NCI-H2196 (cell line): ENCODE results near the gene OR13C5.
"Not testable (repeated sequence)": the region's sequence is repeated elsewhere in the genome, so short reads cannot be mapped to it uniquely, and the experiment has no call there.

Source experiments
- DNase-seq: peaks from one replicate; lab custom pipeline; 2025; ENCODE audit not compliant: unreplicated experiment; lab: John Stamatoyannopoulos, UW

Gene OR13C5, protein sequence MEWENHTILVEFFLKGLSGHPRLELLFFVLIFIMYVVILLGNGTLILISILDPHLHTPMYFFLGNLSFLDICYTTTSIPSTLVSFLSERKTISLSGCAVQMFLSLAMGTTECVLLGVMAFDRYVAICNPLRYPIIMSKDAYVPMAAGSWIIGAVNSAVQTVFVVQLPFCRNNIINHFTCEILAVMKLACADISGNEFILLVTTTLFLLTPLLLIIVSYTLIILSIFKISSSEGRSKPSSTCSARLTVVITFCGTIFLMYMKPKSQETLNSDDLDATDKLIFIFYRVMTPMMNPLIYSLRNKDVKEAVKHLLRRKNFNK

DNA sequence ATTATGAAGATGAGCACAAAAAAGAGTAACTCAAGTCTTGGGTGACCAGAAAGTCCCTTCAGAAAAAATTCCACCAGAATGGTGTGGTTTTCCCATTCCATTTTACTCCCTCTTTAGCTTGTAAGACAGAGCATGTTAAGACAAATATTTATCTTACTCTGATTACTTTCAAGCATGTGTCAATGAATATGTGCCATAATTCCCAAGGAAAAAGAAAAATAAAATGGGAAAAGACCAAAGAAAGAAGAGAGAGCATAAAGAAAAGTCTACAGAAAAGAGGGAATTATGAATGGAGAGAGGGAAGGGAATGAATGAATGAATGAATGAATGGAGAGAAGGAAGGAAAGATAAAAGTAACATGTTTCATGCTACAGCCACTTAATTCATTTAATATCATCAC, at the start of gene OR13C5:
Gene OR13C5, minus strand, starts transcription at position 101 of the 400 bp plus-strand sequence. Its CDS starts 0 bp downstream, at position 101.
- DNase-seq, result not testable (repeated sequence)

DNA sequence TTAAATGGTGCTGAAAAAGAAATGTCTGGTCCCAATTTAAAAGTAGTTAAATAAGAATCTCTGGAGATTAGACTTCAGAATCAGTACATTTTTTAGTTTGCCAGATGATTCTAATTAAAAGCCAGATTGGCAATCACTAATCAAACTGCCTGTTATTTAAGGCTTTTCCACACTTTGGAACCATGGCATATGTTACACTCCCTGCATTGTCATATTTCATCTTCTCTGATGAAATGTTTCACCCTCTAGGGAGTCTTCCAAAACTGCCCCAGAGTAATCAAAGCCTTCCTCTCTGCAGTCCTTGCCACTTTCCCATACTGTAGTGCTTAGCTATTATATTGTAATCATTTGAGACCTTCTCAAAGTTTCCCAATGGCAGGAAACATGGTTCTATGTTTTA, 36.2 kb upstream of the OR13C5 start:
- DNase-seq, result no peak

DNA sequence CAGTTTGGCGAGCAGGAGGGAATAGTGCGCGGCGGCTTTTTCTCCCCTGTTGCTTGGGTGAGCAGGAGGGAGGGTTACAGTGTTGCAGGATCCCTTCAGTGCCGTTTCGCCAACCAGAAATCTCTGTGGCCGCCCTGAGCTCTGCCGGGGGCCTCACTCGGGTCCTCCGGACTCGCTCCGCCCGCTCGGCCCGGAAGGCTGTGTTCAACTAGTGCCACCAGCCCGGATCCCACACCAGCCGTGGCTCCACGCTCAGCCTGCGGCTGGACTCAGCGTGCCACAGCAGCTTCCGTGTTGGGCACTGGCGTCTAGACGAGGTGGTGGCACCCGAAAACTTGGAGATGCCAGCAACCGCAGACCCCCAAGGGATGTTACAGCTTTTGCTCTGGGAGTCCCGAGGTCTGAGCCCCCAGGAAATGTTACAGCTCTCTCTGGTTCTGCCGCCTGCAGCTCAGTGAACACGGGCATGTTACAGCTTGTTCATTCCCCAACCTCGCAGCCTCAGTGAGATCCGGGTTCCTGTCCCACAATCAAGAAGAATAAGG, 34.8 kb upstream of the OR13C5 start:
- DNase-seq, result no peak

DNA sequence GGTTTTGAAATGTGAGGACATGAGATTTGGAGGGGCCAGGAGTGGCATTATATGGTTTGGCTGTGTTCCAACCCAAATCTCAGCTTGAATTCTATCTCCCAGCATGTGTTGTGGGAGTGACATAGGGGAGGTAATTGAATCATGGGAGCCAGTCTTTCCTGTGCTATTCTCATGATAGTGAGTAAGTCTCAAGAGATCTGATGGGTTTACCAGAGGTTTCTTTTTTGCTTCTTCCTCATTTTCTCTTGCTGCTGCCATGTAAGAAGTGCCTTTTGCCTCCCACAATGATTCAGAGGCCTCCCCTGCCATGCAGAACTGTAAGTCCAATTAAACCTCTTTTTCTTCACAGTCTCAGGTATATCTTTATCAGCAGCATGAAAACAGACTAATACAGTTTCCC, 26.8 kb upstream of the OR13C5 start:
- not testable (repeated sequence) for DNase-seq

DNA sequence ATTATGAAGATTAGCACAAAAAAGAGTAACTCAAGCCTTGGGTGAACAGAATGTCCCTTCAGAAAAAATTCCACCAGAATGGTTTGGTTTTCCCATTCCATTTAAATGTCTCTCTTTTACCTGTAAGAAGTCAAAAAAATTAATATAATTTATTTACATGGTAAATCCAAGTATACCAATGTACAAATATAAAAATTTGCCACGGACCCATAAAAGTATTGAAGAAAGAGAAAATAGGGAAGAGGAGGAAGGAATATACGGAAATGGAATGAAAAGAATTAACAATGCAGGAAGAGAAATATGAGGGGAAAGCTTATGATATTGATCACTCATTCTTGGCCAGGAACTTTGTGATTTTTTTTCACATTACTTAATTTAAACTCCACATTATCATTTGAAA, 18.9 kb upstream of the OR13C5 start, which contains the start of gene OR13C9:
Gene OR13C9, minus strand, starts transcription at position 101 of the 400 bp plus-strand sequence. Its CDS starts 0 bp downstream, at position 101.
- DNase-seq, result no peak

DNA sequence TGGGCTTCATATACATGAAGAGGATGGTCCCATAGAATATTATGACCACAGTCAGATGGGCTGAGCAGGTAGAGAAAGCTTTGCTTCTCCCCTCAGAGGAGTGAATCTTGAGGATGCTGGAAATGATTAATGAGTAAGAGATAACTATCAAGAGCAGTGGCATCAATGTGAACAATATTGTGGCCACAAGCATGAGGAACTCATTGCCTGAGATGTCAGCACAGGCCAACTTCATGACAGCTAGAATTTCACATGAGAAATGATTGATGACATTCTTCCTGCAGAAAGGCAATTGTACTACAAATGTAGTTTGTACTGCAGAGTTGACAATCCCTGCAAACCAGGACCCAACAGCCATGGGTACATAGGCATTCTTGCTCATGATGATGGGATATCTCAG, 18.2 kb upstream of the OR13C5 start:
- DNase-seq, result no peak

DNA sequence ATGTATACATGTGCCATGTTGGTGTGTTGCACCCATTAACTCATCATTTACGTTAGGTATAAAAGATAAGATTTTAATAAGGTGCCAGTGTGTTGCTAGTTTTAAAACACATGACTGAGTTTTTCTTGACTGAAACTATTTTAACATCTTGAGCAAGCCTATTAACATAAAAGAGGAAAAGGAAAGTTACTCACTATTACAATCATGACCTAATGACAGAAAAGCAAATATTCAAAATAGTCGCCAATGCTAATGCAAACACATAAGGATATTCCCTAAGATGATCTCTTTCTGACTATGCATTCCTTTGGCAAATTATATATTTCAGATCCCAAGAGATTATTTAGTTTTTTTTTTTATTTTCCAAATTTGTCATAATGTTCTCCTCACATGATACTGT, 12.0 kb upstream of the OR13C5 start:
- no peak for DNase-seq

DNA sequence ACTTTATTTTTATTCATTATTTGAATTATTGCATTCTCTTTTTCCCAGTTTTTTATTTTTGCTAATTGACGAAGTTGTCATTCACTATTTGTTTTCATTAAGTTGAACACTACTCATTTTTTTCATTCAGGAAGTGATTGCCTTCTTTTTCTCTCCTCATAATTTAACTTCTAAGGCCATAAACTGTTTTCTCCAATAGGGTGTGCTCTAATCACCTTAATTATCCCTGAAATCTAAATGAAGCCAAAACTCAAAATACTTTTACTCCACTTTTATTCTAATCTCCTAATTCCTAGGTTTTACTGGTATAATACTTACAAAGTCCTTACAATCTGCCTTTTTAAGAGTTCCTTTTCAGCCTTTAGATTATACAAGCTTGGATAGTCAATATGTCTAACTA, 9.1 kb upstream of the OR13C5 start:
- no peak for DNase-seq

DNA sequence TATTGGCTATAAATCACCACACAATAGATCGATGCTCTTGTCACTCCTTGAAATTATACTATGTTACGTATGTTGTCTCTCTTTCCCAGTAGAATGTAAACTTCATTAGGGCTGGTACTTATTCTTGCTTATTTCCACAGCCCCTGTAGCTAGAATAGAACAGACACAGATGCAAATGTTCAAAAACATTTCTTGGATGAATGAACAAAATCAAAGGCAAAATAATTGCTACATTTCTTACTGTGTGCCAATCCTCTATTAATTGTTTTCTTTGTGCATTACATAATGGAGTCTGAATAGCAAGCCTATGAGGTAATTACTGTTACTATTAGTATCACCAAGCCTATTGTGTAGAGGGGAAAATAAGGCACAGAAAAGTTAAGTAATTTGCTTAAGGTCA, 6.9 kb upstream of the OR13C5 start:
- DNase-seq, result no peak

DNA sequence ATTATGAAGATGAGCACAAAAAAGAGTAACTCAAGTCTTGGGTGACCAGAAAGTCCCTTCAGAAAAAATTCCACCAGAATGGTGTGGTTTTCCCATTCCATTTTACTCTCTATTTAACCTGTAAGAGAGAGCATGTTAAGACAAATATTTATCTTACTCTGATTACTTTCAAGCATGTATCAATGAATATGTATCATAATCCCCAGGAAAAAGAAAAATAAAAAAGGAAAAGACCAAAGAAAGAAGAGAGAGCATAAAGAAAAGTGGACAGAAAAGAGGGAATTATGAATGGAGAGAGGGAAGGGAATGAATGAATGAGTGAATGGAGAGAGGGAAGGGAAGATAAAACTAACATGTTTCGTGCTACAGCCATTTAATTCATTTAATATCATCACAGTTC, 6.3 kb upstream of the OR13C5 start, which contains the start of gene OR13C2:
Gene OR13C2, minus strand, starts transcription at position 101 of the 400 bp plus-strand sequence. Its CDS starts 0 bp downstream, at position 101.
- not testable (repeated sequence) for DNase-seq

DNA sequence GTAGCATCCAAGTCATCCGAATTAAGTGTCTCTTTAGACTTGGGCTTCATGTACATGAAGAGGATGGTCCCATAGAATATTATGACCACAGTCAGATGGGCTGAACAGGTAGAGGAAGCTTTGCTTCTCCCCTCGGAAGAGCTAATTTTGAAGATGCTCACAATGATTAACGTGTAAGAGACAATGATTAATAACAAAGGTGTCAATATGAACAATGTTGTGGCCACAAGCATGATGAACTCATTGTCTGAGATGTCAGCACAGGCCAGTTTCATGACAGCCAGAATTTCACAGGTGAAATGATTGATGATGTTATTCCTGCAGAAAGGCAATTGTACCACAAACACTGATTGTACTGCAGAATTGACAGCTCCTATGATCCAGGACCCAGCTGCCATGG, 5.6 kb upstream of the OR13C5 start:
- no peak for DNase-seq

DNA sequence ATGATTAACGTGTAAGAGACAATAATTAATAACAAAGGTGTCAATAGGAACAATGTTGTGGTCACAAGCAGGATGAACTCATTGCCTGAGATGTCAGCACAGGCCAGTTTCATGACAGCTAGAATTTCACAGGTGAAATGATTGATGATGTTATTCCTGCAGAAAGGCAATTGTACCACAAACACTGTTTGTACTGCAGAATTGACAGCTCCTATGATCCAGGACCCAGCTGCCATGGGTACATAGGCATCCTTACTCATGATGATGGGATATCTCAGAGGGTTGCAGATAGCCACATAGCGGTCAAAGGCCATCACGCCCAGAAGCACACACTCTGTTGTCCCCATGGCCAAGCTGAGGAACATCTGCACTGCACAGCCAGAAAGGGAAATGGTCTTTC, 464 bp downstream of the OR13C5 start:
- DNase-seq, result not testable (repeated sequence)

DNA sequence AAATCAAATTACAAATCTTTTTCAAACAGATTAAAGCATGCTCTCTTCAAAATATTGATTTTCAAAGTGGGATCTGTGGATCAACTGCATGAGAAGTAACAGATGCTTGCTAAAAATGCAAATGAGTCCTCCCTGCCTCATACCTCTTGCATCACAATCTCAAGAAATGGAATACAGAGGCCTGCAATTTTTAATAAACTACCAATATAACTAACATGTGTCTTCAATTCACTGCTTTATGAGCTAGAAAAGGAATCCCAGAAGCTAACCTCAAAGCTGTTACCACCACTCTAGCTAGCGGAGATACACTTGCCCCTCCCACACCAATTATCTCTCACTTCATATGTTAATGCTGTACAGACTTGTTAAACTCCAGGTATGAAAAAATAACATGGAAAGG, 9.6 kb downstream of the OR13C5 start:
- no peak for DNase-seq

DNA sequence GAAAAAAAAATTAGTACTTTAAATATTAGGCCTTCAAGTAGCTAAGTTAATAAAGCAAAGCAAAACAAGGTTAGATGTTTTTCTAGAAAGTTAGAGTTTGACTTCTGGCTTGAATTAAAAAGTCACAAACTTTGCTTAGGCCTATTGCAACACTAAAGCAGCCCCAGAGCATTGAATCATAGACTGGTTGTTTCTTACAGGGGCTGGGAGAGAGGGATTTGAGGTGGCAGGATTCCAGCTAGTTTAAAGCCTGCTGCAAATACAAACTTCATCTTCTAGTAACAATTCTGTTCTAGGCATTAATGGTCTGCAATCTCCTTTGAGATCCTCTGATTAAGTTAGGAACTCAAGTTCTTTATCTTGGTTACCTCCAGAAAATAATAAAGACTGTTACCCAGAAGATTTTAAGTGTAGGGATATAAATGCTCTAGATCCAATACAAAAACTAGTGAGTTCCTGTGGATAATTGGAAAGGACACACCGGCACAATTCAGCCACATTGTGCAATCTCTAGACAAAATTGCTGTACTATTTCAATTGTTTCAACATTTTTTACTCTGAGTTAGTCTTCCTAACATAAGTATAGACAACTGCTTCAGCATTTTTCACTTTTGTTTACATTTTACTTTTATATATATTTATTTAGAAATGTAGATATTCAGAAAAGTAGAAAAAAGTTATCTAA, 12.6 kb downstream of the OR13C5 start:
- no peak for DNase-seq

DNA sequence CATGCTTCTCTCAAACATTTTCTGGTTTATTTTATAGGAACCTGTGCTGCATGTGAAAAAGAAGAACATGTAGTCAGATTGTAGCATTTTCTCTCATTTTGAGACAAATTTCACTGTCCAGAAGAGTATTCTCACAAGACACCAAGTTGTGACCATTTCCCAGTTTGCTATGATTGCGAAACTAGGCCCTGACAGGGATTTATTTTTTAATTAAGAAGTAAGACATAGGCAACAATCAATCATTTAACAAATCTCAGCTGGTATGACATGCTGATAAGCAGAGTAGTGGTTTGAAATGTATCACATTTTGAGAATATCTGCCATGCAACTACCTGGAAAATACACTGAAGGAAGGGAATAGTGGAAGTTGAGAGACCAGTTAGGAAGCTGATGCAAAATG, 18.7 kb downstream of the OR13C5 start:
- no peak for DNase-seq

DNA sequence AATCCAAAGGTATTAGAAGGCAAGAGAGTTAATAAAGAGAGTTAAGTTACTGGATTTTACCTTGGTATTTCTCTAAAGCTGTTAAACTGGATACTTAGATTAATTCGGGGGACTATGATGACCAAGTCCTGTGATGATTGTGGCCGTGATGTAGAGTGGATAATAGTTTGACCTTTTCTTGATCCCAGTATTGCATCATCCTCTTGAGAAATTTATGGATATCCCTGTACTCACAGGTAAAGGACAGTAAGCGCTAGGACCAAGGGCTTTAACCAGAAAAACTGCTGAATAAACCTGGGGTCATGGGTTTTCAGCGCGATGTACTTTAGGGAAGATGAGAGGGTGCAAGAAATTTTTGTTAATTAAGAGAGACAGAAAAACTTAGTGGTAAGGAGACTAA, 21.9 kb downstream of the OR13C5 start:
- no peak for DNase-seq

DNA sequence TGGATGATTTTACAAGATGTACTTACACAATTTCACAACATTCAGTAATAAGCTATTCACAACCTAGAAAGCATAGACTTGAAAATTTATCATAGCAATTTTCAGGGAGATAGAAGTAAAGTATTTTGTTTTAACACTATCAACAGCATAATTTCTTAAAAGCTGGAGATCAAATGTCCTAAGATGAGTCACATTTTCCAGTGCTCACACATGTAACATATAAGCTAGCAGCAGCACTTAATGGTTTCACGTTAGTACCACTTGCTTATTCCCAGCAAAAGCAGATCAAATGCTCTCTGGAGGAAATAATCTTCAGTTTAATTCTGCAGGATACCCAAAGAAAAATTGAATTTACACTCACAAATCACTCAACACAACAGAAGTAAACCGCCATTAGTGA, 23.8 kb downstream of the OR13C5 start:
- no peak for DNase-seq

DNA sequence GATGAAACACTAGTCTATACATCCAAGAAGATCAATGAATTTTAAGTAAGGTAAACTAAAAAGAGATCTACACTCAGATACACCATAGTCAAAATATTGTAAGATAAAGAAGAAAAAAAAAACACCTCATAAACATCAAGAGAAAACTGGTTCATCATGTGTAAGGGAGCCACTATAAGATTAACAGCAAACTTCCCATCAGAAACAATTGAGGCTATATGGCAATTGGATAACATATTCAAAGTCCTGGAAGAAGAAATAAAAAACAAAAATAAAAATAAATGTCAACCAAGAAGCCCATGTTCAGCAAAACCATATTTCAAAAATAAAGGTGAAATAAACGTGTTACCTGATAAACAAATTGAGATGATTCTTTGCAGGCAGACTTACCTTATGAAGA, 26.6 kb downstream of the OR13C5 start:
- no peak for DNase-seq

DNA sequence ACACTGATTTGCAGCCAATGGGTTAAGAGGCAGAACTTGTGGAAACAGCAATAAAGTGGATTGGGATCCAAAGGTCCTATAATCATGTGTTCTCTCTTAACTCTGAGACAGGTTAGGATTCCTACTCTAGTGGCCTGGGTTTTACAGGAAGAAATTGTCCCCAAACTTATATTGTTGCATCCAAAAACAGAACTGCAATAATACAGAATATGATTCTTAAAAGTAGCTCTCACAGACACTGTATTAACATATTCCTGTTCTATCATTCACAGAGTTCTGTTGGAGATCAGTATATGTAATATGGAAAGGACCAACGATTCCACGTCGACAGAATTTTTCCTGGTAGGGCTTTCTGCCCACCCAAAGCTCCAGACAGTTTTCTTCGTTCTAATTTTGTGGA, 30.3 kb downstream of the OR13C5 start, which contains the start of gene OR13C8:
Gene OR13C8, plus strand, starts transcription at position 301 of the 400 bp plus-strand sequence. Its CDS starts 0 bp downstream, at position 301.
- DNase-seq, result no peak

DNA sequence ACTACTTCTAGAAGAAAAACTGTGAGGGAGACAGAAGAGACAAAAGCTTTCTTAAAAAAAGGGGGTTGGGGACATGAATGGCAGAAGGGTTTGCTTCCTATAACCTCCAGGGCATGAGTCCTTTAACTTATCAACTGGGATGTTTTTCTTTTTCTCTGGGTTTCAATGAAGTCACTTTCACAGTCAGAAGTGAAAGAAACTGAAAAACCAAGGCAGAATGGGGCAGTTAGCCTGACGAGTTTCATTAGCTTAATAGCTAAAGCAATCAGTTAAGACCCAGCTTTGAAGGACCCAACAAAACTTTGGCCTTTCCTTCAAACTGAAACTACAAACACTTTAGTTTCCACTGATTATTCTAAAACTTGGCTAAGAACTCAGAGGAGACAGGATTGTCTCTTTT, 34.9 kb downstream of the OR13C5 start:
- DNase-seq, result no peak

DNA sequence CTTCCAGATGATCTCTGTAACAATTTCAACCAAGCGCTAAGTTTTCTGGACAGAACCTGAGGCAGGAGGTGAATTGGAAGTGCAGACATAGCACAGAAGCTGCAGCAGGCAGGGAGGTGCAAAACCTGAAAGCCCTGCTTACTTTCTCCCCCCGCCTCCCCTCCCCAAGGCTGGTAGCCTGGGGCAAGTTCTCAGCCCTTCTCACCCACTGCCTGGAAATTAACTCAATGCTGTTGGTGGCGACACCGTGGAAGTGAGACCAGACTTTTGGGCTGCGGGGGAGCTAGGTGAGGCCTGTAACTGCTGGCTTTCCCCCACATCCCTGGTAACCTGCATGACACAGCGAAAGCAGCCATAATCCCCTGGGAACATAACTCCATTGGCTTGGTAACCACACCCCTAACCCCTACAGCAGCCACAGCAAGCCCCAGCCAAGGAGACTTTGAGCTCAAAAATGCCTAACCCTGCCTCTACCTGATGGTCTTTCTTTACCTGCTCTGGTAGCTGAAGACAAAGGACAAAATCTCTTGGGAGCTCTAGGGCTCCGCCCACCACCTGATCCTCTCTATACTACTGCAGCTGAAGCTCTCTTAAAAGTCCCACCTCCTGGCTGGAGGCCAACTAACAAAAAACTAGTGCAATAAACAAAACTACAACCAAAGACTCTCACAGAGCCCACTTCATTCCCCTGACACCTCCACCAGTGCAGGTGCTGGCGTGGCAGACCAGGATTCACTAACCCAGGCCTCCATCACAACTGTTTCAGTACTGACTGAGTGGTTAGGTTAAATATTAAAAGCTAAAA, 42.2 kb downstream of the OR13C5 start:
- no peak for DNase-seq
